ENCODE results near the gene TENM4.

The TENM4 gene

DNA sequence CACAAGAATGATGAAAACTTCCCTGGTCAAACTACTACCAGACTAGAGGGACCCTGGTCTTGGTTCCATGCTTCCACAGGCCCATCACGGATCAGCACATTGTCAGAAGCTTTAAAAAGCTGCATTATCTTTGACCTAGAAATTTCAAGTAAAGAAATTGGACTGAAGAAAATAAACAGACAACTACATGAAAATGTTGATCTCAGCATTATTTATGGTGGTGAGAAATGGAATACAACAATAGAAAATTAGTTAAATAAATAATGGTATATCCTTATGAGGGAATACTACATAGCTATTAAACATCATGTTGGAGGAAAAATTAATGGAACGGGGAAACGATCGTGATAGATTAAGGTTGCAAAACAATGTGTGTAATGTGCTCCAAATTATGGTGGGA lies 13.7 kb downstream of the TENM4 start:
- no peak for DNase-seq (ENCODE audit: low spot score)
- TF ChIP-seq, protein P1, sequence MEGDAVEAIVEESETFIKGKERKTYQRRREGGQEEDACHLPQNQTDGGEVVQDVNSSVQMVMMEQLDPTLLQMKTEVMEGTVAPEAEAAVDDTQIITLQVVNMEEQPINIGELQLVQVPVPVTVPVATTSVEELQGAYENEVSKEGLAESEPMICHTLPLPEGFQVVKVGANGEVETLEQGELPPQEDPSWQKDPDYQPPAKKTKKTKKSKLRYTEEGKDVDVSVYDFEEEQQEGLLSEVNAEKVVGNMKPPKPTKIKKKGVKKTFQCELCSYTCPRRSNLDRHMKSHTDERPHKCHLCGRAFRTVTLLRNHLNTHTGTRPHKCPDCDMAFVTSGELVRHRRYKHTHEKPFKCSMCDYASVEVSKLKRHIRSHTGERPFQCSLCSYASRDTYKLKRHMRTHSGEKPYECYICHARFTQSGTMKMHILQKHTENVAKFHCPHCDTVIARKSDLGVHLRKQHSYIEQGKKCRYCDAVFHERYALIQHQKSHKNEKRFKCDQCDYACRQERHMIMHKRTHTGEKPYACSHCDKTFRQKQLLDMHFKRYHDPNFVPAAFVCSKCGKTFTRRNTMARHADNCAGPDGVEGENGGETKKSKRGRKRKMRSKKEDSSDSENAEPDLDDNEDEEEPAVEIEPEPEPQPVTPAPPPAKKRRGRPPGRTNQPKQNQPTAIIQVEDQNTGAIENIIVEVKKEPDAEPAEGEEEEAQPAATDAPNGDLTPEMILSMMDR (IDR thresholded peaks at IDR 0.05; ENCODE audit: extremely low read depth, insufficient read depth, missing control alignments), result no peak
- in situ Hi-C loops (cut with MboI; ENCODE audit: low pct_unique_long_range_greater_than_20kb, low sequenced_read_pairs, unreplicated experiment), result no loop called here

DNA sequence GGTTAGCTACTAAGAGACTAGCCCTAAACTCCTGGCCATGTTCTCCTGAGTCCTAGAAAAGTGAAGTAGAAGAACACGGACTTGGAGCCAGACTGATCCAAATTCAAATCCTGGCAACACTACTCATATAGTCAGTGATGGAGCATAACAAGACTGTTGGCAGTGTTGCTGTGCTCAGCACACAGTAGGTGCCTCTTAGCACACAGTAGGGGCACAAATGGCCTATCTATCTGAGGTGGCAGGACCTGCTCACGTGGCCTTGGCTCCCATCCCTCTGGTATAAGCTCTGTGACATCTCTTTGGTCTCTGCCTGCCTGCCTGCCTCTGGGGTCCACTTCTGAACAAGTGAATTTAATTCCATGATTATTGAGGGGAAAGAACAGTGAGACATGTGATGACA lies 15.4 kb downstream of the TENM4 start:
- in situ Hi-C loops (cut with MboI; ENCODE audit: low pct_unique_long_range_greater_than_20kb, low sequenced_read_pairs, unreplicated experiment), result no loop called here
- TF ChIP-seq, protein P1 (IDR thresholded peaks at IDR 0.05; ENCODE audit: extremely low read depth, insufficient read depth, missing control alignments), result no peak
- DNase-seq (ENCODE audit: low spot score), result no peak

DNA sequence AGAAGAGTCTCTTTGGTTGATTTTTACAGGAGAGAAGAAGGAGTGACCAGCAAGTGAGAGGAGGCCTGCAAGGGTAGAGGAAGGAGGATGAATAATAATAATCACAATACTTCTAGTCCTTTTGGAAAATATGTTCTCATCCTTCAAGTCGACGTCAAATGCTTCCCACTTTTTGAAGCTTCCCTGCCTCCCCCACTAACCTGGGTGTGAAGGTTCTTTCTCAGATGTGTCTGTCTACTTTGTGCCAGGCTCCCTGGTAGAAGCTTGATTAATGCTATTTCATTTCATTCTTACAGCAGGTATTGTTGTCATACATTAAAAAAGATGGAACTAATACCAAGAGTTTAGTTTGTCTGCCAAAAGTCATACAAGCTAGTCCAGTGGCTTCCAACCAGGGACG lies 17.1 kb downstream of the TENM4 start:
- no peak for DNase-seq (ENCODE audit: low spot score)
- in situ Hi-C loops (cut with MboI; ENCODE audit: low pct_unique_long_range_greater_than_20kb, low sequenced_read_pairs, unreplicated experiment), result no loop called here
- TF ChIP-seq, protein P1 (IDR thresholded peaks at IDR 0.05; ENCODE audit: extremely low read depth, insufficient read depth, missing control alignments), result no peak

DNA sequence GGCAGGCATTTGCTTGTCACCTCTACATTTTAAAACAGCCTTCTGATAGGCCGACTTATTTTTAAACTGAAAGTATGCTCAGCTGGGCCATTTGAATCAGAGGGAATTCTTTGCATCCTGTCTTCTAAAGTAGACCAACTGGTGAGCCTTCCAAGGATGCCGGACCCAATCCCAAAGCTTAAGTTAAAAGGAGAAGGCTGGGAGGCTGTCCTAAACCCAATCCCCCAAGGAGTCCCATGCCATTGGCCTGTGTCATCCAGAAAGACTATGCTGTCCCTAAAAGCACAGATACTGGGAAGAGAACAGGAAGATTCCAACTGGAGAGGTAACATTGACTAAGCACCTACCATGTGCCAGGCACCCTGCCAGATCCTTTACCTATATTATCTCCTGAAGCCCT lies 18.0 kb downstream of the TENM4 start:
- DNase-seq (ENCODE audit: low spot score), result no peak
- in situ Hi-C loops (cut with MboI; ENCODE audit: low pct_unique_long_range_greater_than_20kb, low sequenced_read_pairs, unreplicated experiment), result no loop called here
- TF ChIP-seq, protein P1 (IDR thresholded peaks at IDR 0.05; ENCODE audit: extremely low read depth, insufficient read depth, missing control alignments), result no peak

DNA sequence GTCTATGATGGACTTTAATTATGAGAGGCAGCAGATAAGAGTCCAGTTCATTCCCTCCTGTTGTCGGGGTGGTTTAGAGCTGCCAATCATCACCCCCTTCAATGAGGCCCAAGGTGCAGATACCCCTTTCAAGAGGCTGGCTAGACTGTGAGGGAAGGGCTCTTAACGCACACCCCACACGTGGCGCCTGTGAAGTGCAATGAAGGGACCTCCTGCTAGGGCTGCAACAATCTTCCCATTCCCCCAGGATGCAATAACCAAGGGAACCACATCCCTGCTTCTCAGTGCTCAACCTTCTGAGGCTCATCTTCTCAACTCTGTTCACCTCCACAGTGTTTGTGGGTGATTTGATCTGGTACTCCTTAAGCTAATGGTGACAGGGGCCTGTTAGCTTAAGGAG lies 19.0 kb downstream of the TENM4 start:
- in situ Hi-C loops (cut with MboI; ENCODE audit: low pct_unique_long_range_greater_than_20kb, low sequenced_read_pairs, unreplicated experiment), result no loop called here
- no peak for DNase-seq (ENCODE audit: low spot score)
- TF ChIP-seq, protein P1 (IDR thresholded peaks at IDR 0.05; ENCODE audit: extremely low read depth, insufficient read depth, missing control alignments), result no peak

DNA sequence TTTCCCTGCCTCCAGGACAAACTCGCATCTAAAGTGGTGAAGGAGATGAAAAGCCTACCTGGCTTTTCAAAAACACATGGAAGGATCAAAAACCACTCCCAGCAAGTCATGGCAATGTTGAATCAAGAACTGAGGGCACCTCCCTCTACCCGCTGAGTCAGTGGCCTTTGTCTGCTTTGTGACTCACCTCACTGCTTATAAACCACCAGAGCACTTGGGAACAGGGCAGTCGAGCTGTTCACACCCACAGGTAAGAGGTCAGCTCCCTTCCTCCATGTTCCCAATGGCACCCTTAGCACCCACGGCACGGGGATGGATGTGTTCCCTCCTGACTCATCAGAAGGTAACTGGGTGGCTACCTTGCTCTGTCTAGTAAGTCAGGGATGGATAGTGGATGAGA lies 21.7 kb downstream of the TENM4 start:
- TF ChIP-seq, protein P1 (IDR thresholded peaks at IDR 0.05; ENCODE audit: extremely low read depth, insufficient read depth, missing control alignments), result no peak
- in situ Hi-C loops (cut with MboI; ENCODE audit: low pct_unique_long_range_greater_than_20kb, low sequenced_read_pairs, unreplicated experiment), result no loop called here
- no peak for DNase-seq (ENCODE audit: low spot score)

DNA sequence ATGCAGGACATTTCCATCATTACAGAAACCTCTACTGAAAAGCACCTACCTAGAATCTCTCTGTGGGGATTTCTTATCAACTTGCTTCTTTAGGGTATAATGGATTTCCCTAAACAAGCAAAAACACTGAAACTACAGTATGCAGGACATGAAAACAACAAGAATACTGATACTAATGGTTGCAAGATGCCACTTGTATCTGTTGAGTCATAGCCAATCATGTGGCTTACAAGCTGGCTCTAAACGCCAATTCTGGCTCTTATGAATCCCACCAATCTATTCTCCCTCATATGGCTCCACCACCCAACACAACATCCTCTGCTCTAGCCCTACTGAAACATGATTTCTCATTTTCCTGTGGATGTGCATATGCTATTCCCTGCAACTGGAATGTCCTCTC lies 22.6 kb downstream of the TENM4 start:
- DNase-seq (ENCODE audit: low spot score), result no peak
- in situ Hi-C loops (cut with MboI; ENCODE audit: low pct_unique_long_range_greater_than_20kb, low sequenced_read_pairs, unreplicated experiment), result no loop called here
- TF ChIP-seq, protein P1 (IDR thresholded peaks at IDR 0.05; ENCODE audit: extremely low read depth, insufficient read depth, missing control alignments), result no peak
